K562 (cell line): ENCODE results near the gene LCTL.
A peak's percentile ranks its signal among the peaks of the same experiment; 100 is the strongest.

ENCODE experiments used
- ARHGAP35 ChIP-seq: fragments of 450-650 bp; IDR thresholded peaks from 2 replicates; pipeline ENCODE4 v1.6.1; 2018; ENCODE audit not compliant: partially characterized antibody
- ELF1 ChIP-seq: fragments of 200-800 bp; sonication (Bioruptor generic); IDR thresholded peaks from 2 replicates; pipeline ENCODE4 v1.6.1; 2016; ENCODE audit warnings: missing genetic modification characterization, missing compliant biosample characterization
- EZH2 ChIP-seq: IDR thresholded peaks from 2 replicates; pipeline ENCODE4 v1.6.1; 2012; ENCODE audit warnings: low read depth, mild to moderate bottlenecking, inconsistent platforms, low read length, borderline replicate concordance
- HIVEP1 ChIP-seq: fragments of 250-450 bp; sonication (Bioruptor Pico); IDR thresholded peaks from 2 replicates; pipeline ENCODE4 v1.4.0; 2020; ENCODE audit warnings: mild to moderate bottlenecking
- NR1H2 ChIP-seq: sonication (generic); formaldehyde crosslinking; IDR thresholded peaks from 2 replicates; pipeline ENCODE4 v1.4.0; 2020; ENCODE audit warnings: mild to moderate bottlenecking, missing genetic modification reagents
- POLR2A ChIP-seq: fragments of 450-650 bp; conservative IDR thresholded peaks from 2 replicates; pipeline ENCODE4 v1.6.1; 2016
- RFX1 ChIP-seq: fragments of 450-650 bp; IDR thresholded peaks from 2 replicates; pipeline ENCODE4 v1.6.1; 2016; ENCODE audit warnings: mild to moderate bottlenecking, moderate library complexity
- SMARCA4 ChIP-seq: fragments of 450-650 bp; IDR thresholded peaks from 2 replicates; pipeline ENCODE4 v1.6.1; 2016
- SMARCB1 ChIP-seq: IDR thresholded peaks from 2 replicates; pipeline ENCODE4 v1.6.1; 2011; ENCODE audit warnings: improper control_type of control experiment, low read depth; ENCODE audit not compliant: insufficient read length
- TAF1 ChIP-seq: IDR thresholded peaks from 2 replicates; pipeline ENCODE4 v1.6.1; 2011; ENCODE audit warnings: mild to moderate bottlenecking, low read length, moderate library complexity; ENCODE audit not compliant: insufficient read depth, control insufficient read depth, severe bottlenecking; ENCODE audit errors: extremely low read depth
- ZBTB17 ChIP-seq: fragments of 450-650 bp; formaldehyde crosslinking; IDR thresholded peaks from 2 replicates; pipeline ENCODE4 v1.4.0; 2020; ENCODE audit warnings: mild to moderate bottlenecking
- ZNF780A ChIP-seq: fragments of 250-450 bp; sonication (Bioruptor Pico); IDR thresholded peaks from 2 replicates; pipeline ENCODE4 v1.5.0; 2021; ENCODE audit warnings: mild to moderate bottlenecking
- TF ChIP-seq, protein P1 (sequence below), 3 experiments: IDR thresholded peaks in 2 of 3; conservative IDR thresholded peaks in 1 of 3; 2 replicates each; pipeline ENCODE4 v1.5.1; 2011 to 2012; ENCODE audit warnings: low read length in 3 of 3, mild to moderate bottlenecking in 3 of 3, control low read depth in 2 of 3, improper control_type of control experiment in 1 of 3, inconsistent platforms in 1 of 3, low read depth in 1 of 3, mixed read lengths in 1 of 3, moderate library complexity in 1 of 3; ENCODE audit not compliant: insufficient read depth in 2 of 3
- TF ChIP-seq, protein P2 (sequence below): sonication (generic); formaldehyde crosslinking; IDR thresholded peaks from 2 replicates; pipeline ENCODE4 v1.8.1; 2023; ENCODE audit warnings: mild to moderate bottlenecking, missing genetic modification reagents

DNA sequence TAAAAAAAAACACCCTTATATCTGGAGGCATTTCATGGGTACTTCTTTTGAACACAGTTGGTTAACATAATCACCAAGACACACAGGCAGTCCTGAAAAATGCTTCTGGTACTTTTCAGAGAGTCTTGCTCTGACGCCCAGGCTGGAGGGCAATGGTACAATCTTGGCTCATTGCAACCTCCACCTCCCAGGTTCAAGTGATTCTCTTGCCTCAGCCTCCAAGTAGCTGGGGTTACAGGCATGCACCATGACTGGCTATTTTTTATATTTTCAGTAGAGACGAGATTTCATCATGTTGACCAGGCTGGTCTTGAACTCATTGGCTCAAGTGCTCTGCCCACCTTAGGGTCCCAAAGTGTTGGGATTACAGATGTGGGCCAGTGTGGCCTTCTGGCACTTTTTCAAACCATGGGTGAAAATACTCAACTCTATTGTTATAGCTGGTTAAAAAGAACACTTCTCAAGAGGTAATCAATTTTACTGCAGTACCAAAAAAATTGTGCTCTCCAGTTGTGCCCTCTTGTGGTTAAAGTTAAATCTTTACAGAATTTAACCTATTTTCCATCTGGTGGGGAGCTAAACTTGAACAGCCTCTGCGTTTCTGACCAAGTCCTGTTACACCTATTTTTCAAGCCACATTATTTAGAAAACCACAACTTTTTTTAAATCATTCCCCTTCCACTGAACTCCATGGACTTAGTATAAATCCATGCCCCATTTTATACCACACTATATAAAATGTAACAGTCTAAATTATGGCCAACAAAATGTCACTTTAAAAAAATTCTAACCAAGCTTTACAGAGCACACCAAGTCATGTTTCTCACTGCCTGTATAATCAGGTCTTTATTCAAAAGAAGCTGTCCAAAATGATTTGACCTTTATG lies 67.1 kb downstream of the LCTL start:
- TF ChIP-seq ZBTB17 (CRISPR knock-in tag) (no peak), EZH2 (no peak), SMARCB1 (no peak), SMARCA4 (no peak), NR1H2 (CRISPR knock-in tag) (no peak), RFX1 (no peak), HIVEP1 (no peak), POLR2A (peak; percentile 9), ARHGAP35 (no peak), ELF1 (no peak), TAF1 (no peak), ZNF780A (no peak)
- TF ChIP-seq, protein P1, sequence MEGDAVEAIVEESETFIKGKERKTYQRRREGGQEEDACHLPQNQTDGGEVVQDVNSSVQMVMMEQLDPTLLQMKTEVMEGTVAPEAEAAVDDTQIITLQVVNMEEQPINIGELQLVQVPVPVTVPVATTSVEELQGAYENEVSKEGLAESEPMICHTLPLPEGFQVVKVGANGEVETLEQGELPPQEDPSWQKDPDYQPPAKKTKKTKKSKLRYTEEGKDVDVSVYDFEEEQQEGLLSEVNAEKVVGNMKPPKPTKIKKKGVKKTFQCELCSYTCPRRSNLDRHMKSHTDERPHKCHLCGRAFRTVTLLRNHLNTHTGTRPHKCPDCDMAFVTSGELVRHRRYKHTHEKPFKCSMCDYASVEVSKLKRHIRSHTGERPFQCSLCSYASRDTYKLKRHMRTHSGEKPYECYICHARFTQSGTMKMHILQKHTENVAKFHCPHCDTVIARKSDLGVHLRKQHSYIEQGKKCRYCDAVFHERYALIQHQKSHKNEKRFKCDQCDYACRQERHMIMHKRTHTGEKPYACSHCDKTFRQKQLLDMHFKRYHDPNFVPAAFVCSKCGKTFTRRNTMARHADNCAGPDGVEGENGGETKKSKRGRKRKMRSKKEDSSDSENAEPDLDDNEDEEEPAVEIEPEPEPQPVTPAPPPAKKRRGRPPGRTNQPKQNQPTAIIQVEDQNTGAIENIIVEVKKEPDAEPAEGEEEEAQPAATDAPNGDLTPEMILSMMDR (IDR thresholded peaks at IDR 0.05 in 2 of 3, conservative IDR thresholded peaks at IDR 0.05 in 1 of 3; ENCODE audit: insufficient read depth in 2 of 3, low read depth in 1 of 3, low read length in 3 of 3) = peak; percentile 48 to 51 (median 48); a peak in 5 of 6 replicates
- TF ChIP-seq, protein P2, sequence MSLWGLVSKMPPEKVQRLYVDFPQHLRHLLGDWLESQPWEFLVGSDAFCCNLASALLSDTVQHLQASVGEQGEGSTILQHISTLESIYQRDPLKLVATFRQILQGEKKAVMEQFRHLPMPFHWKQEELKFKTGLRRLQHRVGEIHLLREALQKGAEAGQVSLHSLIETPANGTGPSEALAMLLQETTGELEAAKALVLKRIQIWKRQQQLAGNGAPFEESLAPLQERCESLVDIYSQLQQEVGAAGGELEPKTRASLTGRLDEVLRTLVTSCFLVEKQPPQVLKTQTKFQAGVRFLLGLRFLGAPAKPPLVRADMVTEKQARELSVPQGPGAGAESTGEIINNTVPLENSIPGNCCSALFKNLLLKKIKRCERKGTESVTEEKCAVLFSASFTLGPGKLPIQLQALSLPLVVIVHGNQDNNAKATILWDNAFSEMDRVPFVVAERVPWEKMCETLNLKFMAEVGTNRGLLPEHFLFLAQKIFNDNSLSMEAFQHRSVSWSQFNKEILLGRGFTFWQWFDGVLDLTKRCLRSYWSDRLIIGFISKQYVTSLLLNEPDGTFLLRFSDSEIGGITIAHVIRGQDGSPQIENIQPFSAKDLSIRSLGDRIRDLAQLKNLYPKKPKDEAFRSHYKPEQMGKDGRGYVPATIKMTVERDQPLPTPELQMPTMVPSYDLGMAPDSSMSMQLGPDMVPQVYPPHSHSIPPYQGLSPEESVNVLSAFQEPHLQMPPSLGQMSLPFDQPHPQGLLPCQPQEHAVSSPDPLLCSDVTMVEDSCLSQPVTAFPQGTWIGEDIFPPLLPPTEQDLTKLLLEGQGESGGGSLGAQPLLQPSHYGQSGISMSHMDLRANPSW (CRISPR knock-in tag) = no peak
